Adrenal gland (tissue), 12 donors: ENCODE data around the gene DLAT. TPM values are rescaled to one million over a fixed set of nuclear protein-coding genes. Genes with fewer than 3 reads are reported as not detected.
"Not testable (repeated sequence)": the region's sequence is repeated elsewhere in the genome, so short reads cannot be mapped to it uniquely, and the experiment has no call there.

ENCODE experiments used
- DNase-seq, 7 donors: peaks; one replicate each; pipeline ENCODE4 v3.0.0-alpha.2; 2019 to 2020
- H3K27ac ChIP-seq, 5 donors: fragments of 200-600 bp; sonication (generic) in 4 of 5; 1 replicate in 3 of 5; 2 replicates in 2 of 5; pipeline versions ENCODE4 v1.5.1 to v1.8.0; 2016 to 2020; ENCODE audit warnings: mild to moderate bottlenecking in 1 of 5
- H3K27me3 ChIP-seq: fragments of 200-600 bp; 2 replicates; pipeline ENCODE4 v1.8.0; 2021
- H3K36me3 ChIP-seq, 2 donors: fragments of 200-600 bp; replicated peaks in 1 of 2; 1 replicate in 1 of 2; 2 replicates in 1 of 2; pipeline versions ENCODE4 v1.5.1 to v1.8.0; 2018 to 2022
- H3K4me1 ChIP-seq, 2 donors: fragments of 200-600 bp; replicated peaks in 1 of 2; 1 replicate in 1 of 2; 2 replicates in 1 of 2; pipeline versions ENCODE4 v1.5.1 to v1.8.0; 2018 to 2021
- H3K4me3 ChIP-seq, 4 donors: fragments of 200-600 bp; sonication (generic) in 3 of 4; one replicate each; pipeline ENCODE4 v1.5.1; 2016 to 2018
- H3K9me3 ChIP-seq, 3 donors: fragments of 200-600 bp; sonication (generic) in 1 of 3; replicated peaks in 1 of 3; 1 replicate in 2 of 3; 2 replicates in 1 of 3; pipeline versions ENCODE4 v1.5.1 to v1.8.0; 2016 to 2021
- CTCF ChIP-seq, 6 experiments: fragments of 450-650 bp in 4 of 6; fragments of 200-600 bp in 2 of 6; sonication (generic) in 1 of 6; IDR thresholded peaks; 1 replicate in 5 of 6; 2 replicates in 1 of 6; pipeline versions ENCODE4 v1.5.1 to v1.8.0; 2016 to 2021; ENCODE audit warnings: antibody characterized with exemption in 6 of 6, mild to moderate bottlenecking in 2 of 6, moderate library complexity in 1 of 6
- POLR2A ChIP-seq, 2 donors: fragments of 450-650 bp; IDR thresholded peaks; one replicate each; pipeline ENCODE4 v1.6.1; 2017; ENCODE audit warnings: antibody characterized with exemption in 2 of 2, mild to moderate bottlenecking in 2 of 2, moderate library complexity in 1 of 2
- WGBS, 4 donors: extraction: QIAGEN DNeasy Blood & Tissue Kit in 2 of 4; methylation state at CpG; one replicate each; pipeline versions ENCODE4 v1.1.5 to v1.1.7; 2013 to 2017; 5-methylcytosine and 5-hydroxymethylcytosine counted together
- intact Hi-C, 2 donors: fragments of 100-400 bp; cut with DNase I; formaldehyde crosslinking; loops; one replicate each; pipeline versions ENCODE4 v1.14.1 to v1.15.0; 2022 to 2023
- polyA plus RNA-seq, 3 donors: library from polyadenylated mRNA; stranded (reverse); fragments of 200-250 nt in 2 of 3; fragments of 350-450 nt in 1 of 3; fragmentation: Illumina TruSeq in 1 of 3; extraction: RNeasy Lipid Tissue Mini Kit (QIAGEN cat#74804) in 1 of 3; gene quantifications; one replicate each; pipeline ENCODE4 v1.2.3, GENCODE V29; 2013 to 2014
- total RNA-seq, 9 donors: library from RNA; depleted of rRNA in 4 of 9; stranded (reverse); fragments of >200 nt in 4 of 9; fragments of 120-200 nt in 1 of 9; fragmentation: NEBNext Ultra II Directional in 1 of 9; extraction: Animal tissue kit (Norgen Biotek cat#: 25700) in 1 of 9; gene quantifications; one replicate each; pipeline versions ENCODE4 v1.1.0 to v1.2.4, GENCODE V29; 2013 to 2023
- donor health status: healthy with polysubstance abuse.
- donor health status: Bipolar disorder and iron deficiency.
- donor health status: DM: yes; HTN: yes; CAD: no.
- donor health status: DM: no; HTN: no; CAD: no.
- donor health status: DM: no; HTN: no; CAD: no.
- donor health status: DM: yes; HTN: yes; CAD: no.

DLAT gene
- total and polyA plus RNA-seq, 12 donors: 7.6 to 95.1 (median 28.6) TPM

- TF ChIP-seq CTCF (IDR thresholded peaks at IDR 0.05): peak; percentile 5 to 47 (median 44)
- peak in 1 of 7 donors; percentile 23 for DNase-seq
- Histone ChIP-seq H3K4me1 (peaks cover 4 to 24% of the 10 kb centered on the region in 2 donors), H3K36me3 (peaks cover 0 to 87% of the 10 kb centered on the region in 2 donors)
- H3K27me3 ChIP-seq, intact Hi-C loops, H3K9me3 ChIP-seq, H3K4me3 ChIP-seq, H3K27ac ChIP-seq: not testable (repeated sequence)
- WGBS, 4 donors: 54 to 66% (median 60%) methylated on average over 5 of the region's 5 CpGs
Observed at GRCh38 chr11:111996669-111997068, 28.5 kb upstream of the DLAT start.

GRCh38 chr11:111999111-111999510 is 26.1 kb upstream of the DLAT start:
- no peak for DNase-seq
- H3K27ac ChIP-seq: no peak overlapping the region
- H3K4me3 ChIP-seq: no peak overlapping the region
- no peaks in the 10 kb centered on the region for H3K9me3 ChIP-seq
- intact Hi-C loops: no loop called here
- H3K4me1 ChIP-seq: peaks cover 1 to 11% of the 10 kb centered on the region in 2 donors
- no peaks in the 10 kb centered on the region for H3K27me3 ChIP-seq
- no peak for TF ChIP-seq POLR2A (IDR thresholded peaks at IDR 0.05)
- peaks cover 0 to 76% of the 10 kb centered on the region in 2 donors for H3K36me3 ChIP-seq

- intact Hi-C loops: no loop called here
- peaks cover 0 to 70% of the 10 kb centered on the region in 2 donors for H3K36me3 ChIP-seq
- no peak for DNase-seq
- H3K4me1 ChIP-seq: peaks cover 0 to under 1% of the 10 kb centered on the region in 2 donors
- no peak overlapping the region for H3K27ac ChIP-seq
- H3K4me3 ChIP-seq: no peak overlapping the region
- TF ChIP-seq POLR2A (IDR thresholded peaks at IDR 0.05) (no peak), CTCF (IDR thresholded peaks at IDR 0.05) (no peak)
- 92 to 97% (median 93%) methylated on average over 1 of the region's 1 CpG for WGBS, 4 donors
- no peaks in the 10 kb centered on the region for H3K9me3 ChIP-seq
- no peaks in the 10 kb centered on the region for H3K27me3 ChIP-seq
Observed at GRCh38 chr11:112000703-112001102, 24.5 kb upstream of the DLAT start.

GRCh38 chr11:112002491-112003216 is 22.6 kb upstream of the DLAT start:
- TF ChIP-seq CTCF (IDR thresholded peaks at IDR 0.05) (no peak), POLR2A (IDR thresholded peaks at IDR 0.05) (no peak)
- peaks cover 0 to 56% of the 10 kb centered on the region in 2 donors for H3K36me3 ChIP-seq

GRCh38 chr11:112004389-112004788 is 20.8 kb upstream of the DLAT start:
- Histone ChIP-seq H3K4me3 (no peak overlapping the region), H3K36me3 (peaks cover 0 to 42% of the 10 kb centered on the region in 2 donors), H3K4me1 (no peaks in the 10 kb centered on the region), H3K27me3 (no peaks in the 10 kb centered on the region), H3K27ac (no peak overlapping the region), H3K9me3 (no peaks in the 10 kb centered on the region)
- WGBS, 4 donors: 72 to 90% (median 83%) methylated on average over 4 of the region's 4 CpGs
- no peak for TF ChIP-seq POLR2A (IDR thresholded peaks at IDR 0.05)
- peak in 1 of 6 experiments; percentile 8 for TF ChIP-seq CTCF (IDR thresholded peaks at IDR 0.05)
- intact Hi-C loops: no loop called here
- DNase-seq: no peak

More at GRCh38 chr11:112002491-112003216, 22.6 kb upstream of the DLAT start:
- H3K27me3 ChIP-seq: no peaks in the 10 kb centered on the region
- H3K9me3 ChIP-seq: no peaks in the 10 kb centered on the region
- DNase-seq: no peak
- no peaks in the 10 kb centered on the region for H3K4me1 ChIP-seq
- 91 to 99% (median 96%) methylated on average over 6 of the region's 6 CpGs for WGBS, 4 donors
- intact Hi-C loops: no loop called here
- no peak overlapping the region for H3K27ac ChIP-seq
- no peak overlapping the region for H3K4me3 ChIP-seq
